ENCODE measurements around the gene IPO9. TPM values are rescaled to one million over a fixed set of nuclear protein-coding genes. Genes with fewer than 3 reads are reported as not detected.
"Not testable (repeated sequence)": the region's sequence is repeated elsewhere in the genome, so short reads cannot be mapped to it uniquely, and the experiment has no call there.

IPO9 gene
- total RNA-seq, 6 experiments from 2014 or later = 54.1 to 77.8 (median 63.6) TPM

- H3K9me3 Mint-ChIP-seq = no peaks in the 10 kb centered on the region
- peak overlapping the region; percentile 71 for H3K27ac Mint-ChIP-seq
- no peaks in the 10 kb centered on the region for H3K27me3 Mint-ChIP-seq (ENCODE audit: insufficient read depth)
- TF ChIP-seq CTCF (IDR thresholded peaks at IDR 0.05) = no peak
- no peak for DNase-seq
- peaks cover 16% of the 10 kb centered on the region; the same call in 1 of the 2 replicates for H3K36me3 Mint-ChIP-seq (ENCODE audit: low read depth)
- H3K4me1 Mint-ChIP-seq (ENCODE audit: low read depth) = peaks cover 71% of the 10 kb centered on the region
- H3K4me3 Mint-ChIP-seq = peak overlapping the region; percentile 65
These were observed 20.6 kb downstream of the IPO9 start for GRCh38 chr1:201849372-201850052.

DNA sequence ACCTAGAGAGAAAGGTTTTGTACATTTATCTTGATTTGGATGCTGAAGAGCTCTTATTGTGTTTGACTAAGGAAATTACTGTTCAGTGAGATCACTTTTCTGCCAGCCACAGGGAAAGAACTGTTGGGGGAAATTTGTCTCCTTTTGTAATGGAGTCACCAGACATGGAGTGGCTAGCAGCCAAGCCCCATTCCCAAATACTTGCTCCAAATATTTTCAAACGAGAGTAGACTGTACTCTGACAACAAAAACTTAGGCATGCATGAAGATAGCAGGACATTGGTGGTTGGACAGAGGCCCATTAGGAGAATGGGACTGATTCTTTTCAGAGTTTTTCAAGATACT is 21.1 kb downstream of the IPO9 start:
- Mint-ChIP-seq H3K4me3 (peak overlapping the region; percentile 65), H3K27ac (peak overlapping the region; percentile 71), H3K36me3 (ENCODE audit: low read depth) (peaks cover 16% of the 10 kb centered on the region; the same call in 1 of the 2 replicates), H3K4me1 (ENCODE audit: low read depth) (peaks cover 66% of the 10 kb centered on the region), H3K9me3 (no peaks in the 10 kb centered on the region), H3K27me3 (ENCODE audit: insufficient read depth) (no peaks in the 10 kb centered on the region)
- peak; percentile 87 for DNase-seq
- no peak for TF ChIP-seq CTCF (IDR thresholded peaks at IDR 0.05)

GRCh38 chr1:201851949-201852348 is 23.0 kb downstream of the IPO9 start:
- no peaks in the 10 kb centered on the region for H3K27me3 Mint-ChIP-seq (ENCODE audit: insufficient read depth)
- TF ChIP-seq CTCF (IDR thresholded peaks at IDR 0.05) = no peak
- peaks cover 47% of the 10 kb centered on the region for H3K4me1 Mint-ChIP-seq (ENCODE audit: low read depth)
- H3K9me3 Mint-ChIP-seq = no peaks in the 10 kb centered on the region
- no peak overlapping the region for H3K27ac Mint-ChIP-seq
- H3K36me3 Mint-ChIP-seq (ENCODE audit: low read depth) = peaks cover 29% of the 10 kb centered on the region
- H3K4me3 Mint-ChIP-seq = no peak overlapping the region
- no peak for DNase-seq

GRCh38 chr1:201856722-201857121 is 27.8 kb downstream of the IPO9 start:
- not testable (repeated sequence) for DNase-seq; H3K4me3 Mint-ChIP-seq; H3K4me1 Mint-ChIP-seq (ENCODE audit: low read depth); H3K27me3 Mint-ChIP-seq (ENCODE audit: insufficient read depth); H3K27ac Mint-ChIP-seq; H3K9me3 Mint-ChIP-seq
- H3K36me3 Mint-ChIP-seq (ENCODE audit: low read depth) = peaks cover 52% of the 10 kb centered on the region

DNA sequence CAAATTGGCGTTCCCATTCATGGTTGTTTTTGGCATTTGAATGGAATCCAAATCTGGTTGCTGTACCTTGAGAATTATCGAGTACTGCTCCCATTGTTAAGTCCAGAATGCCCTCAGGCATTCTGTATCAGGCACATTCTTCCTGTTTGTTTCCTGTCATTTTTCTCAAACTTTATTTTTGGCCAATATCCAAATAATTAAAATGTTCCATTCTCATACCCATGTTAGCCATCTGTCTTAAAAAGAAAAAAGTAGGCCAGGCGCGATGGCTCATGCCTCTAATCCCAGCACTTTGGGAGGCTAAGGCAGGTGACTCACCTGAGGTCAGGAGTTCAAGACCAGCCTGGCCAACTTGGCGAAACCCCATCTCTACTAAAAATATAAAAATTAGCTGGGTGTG is 30.5 kb downstream of the IPO9 start:
- Mint-ChIP-seq H3K9me3 (no peaks in the 10 kb centered on the region), H3K4me3 (no peak overlapping the region), H3K4me1 (ENCODE audit: low read depth) (no peaks in the 10 kb centered on the region), H3K36me3 (ENCODE audit: low read depth) (peaks cover 47% of the 10 kb centered on the region), H3K27ac (no peak overlapping the region), H3K27me3 (ENCODE audit: insufficient read depth) (no peaks in the 10 kb centered on the region)
- DNase-seq = no peak
- TF ChIP-seq CTCF (IDR thresholded peaks at IDR 0.05) = no peak

DNA sequence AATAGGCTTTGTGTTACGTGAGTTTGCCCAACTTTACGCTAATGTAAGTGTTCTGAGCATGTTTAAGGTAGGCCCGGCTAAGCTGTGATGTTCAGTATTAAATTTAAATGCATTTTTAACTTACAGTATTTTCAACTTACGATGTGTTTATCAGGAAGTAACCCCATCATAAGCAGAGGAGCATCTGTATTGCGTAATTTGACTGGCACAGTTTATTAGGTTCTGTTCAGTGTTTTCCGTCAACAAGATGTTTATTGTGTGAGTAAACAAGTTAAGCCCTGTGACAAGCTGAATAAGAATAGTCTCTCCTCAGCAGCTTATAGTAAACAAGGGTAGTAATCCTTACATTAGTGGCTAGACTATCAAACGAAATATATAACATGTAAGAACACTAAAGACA is 32.5 kb downstream of the IPO9 start:
- no peaks in the 10 kb centered on the region for H3K9me3 Mint-ChIP-seq
- no peaks in the 10 kb centered on the region for H3K27me3 Mint-ChIP-seq (ENCODE audit: insufficient read depth)
- no peak for TF ChIP-seq CTCF (IDR thresholded peaks at IDR 0.05)
- H3K4me3 Mint-ChIP-seq = no peak overlapping the region
- H3K36me3 Mint-ChIP-seq (ENCODE audit: low read depth) = peaks cover 42% of the 10 kb centered on the region
- DNase-seq = no peak
- H3K27ac Mint-ChIP-seq = no peak overlapping the region; the same call in 1 of the 2 replicates
- H3K4me1 Mint-ChIP-seq (ENCODE audit: low read depth) = no peaks in the 10 kb centered on the region

Data from HFFc6 (cell line).